Measurements from ENCODE around the gene SDK2. TPM values are rescaled to one million over a fixed set of nuclear protein-coding genes. Genes with fewer than 3 reads are reported as not detected.

Gene SDK2
- total RNA-seq, 3 donors from 2014 or later (not counting 1 experiment from before 2014, with no cell fraction given): 0.41 to 0.90 (median 0.49) TPM

GRCh38 chr17:73533781-73534180, 110.5 kb downstream of the SDK2 start:
- H3K36me3 Mint-ChIP-seq: no peaks in the 10 kb centered on the region
- H3K4me3 Mint-ChIP-seq: no peak overlapping the region
- Histone ChIP-seq H3K4me3 (ENCODE audit: low read length) (no peak overlapping the region), H3K36me3 (ENCODE audit: control insufficient read depth, insufficient read depth, low read length) (no peaks in the 10 kb centered on the region), H3K4me1 (ENCODE audit: control insufficient read depth, insufficient read depth, low read length) (no peaks in the 10 kb centered on the region), H3K27ac (ENCODE audit: low read length) (no peak overlapping the region), H3K9me3 (ENCODE audit: control insufficient read depth, insufficient read depth, low read length) (no peaks in the 10 kb centered on the region), H3K27me3 (ENCODE audit: control insufficient read depth, insufficient read depth, low read length) (no peaks in the 10 kb centered on the region)
- intact Hi-C loops (cut with micrococcal nuclease): no loop called here
- no peak overlapping the region for H3K27ac Mint-ChIP-seq
- TF ChIP-seq CTCF (IDR thresholded peaks at IDR 0.05): no peak
- peaks cover 0 to 5% of the 10 kb centered on the region in 2 donors for H3K27me3 Mint-ChIP-seq (ENCODE audit: low read depth in 2 of 2)
- DNase-seq: no peak
- ATAC-seq: no peak
- no peaks in the 10 kb centered on the region for H3K9me3 Mint-ChIP-seq
- WGBS (ENCODE audit: insufficient coverage): 93% methylated on average over 7 of the region's 7 CpGs
- no peaks in the 10 kb centered on the region for H3K4me1 Mint-ChIP-seq

- Mint-ChIP-seq H3K4me1 (no peaks in the 10 kb centered on the region), H3K27me3 (ENCODE audit: low read depth in 2 of 2) (peaks cover 0 to 7% of the 10 kb centered on the region in 2 donors), H3K27ac (no peak overlapping the region), H3K36me3 (no peaks in the 10 kb centered on the region), H3K9me3 (no peaks in the 10 kb centered on the region), H3K4me3 (no peak overlapping the region)
- Histone ChIP-seq H3K4me1 (ENCODE audit: control insufficient read depth, insufficient read depth, low read length) (no peaks in the 10 kb centered on the region), H3K36me3 (ENCODE audit: control insufficient read depth, insufficient read depth, low read length) (no peaks in the 10 kb centered on the region), H3K4me3 (ENCODE audit: low read length) (no peak overlapping the region), H3K9me3 (ENCODE audit: control insufficient read depth, insufficient read depth, low read length) (no peaks in the 10 kb centered on the region), H3K27ac (ENCODE audit: low read length) (no peak overlapping the region), H3K27me3 (ENCODE audit: control insufficient read depth, insufficient read depth, low read length) (no peaks in the 10 kb centered on the region)
- no peak for TF ChIP-seq CTCF (IDR thresholded peaks at IDR 0.05)
- ATAC-seq: no peak
- intact Hi-C loops (cut with micrococcal nuclease): no loop called here
- WGBS (ENCODE audit: insufficient coverage): 84% methylated on average over 13 of the region's 13 CpGs
- no peak for DNase-seq
These were observed 111.1 kb downstream of the SDK2 start for GRCh38 chr17:73533127-73533526.

GRCh38 chr17:73532421-73532901, 111.8 kb downstream of the SDK2 start:
- WGBS (ENCODE audit: insufficient coverage): 63% methylated on average over 9 of the region's 9 CpGs
- Mint-ChIP-seq H3K36me3 (no peaks in the 10 kb centered on the region), H3K4me1 (no peaks in the 10 kb centered on the region), H3K27ac (no peak overlapping the region), H3K9me3 (no peaks in the 10 kb centered on the region), H3K27me3 (ENCODE audit: low read depth in 2 of 2) (peaks cover 0 to 7% of the 10 kb centered on the region in 2 donors), H3K4me3 (no peak overlapping the region)
- DNase-seq (no peak), ATAC-seq (no peak)
- Histone ChIP-seq H3K9me3 (ENCODE audit: control insufficient read depth, insufficient read depth, low read length) (no peaks in the 10 kb centered on the region), H3K36me3 (ENCODE audit: control insufficient read depth, insufficient read depth, low read length) (no peaks in the 10 kb centered on the region), H3K4me3 (ENCODE audit: low read length) (no peak overlapping the region), H3K27me3 (ENCODE audit: control insufficient read depth, insufficient read depth, low read length) (no peaks in the 10 kb centered on the region), H3K4me1 (ENCODE audit: control insufficient read depth, insufficient read depth, low read length) (no peaks in the 10 kb centered on the region), H3K27ac (ENCODE audit: low read length) (no peak overlapping the region)
- no peak for TF ChIP-seq CTCF (IDR thresholded peaks at IDR 0.05)
- intact Hi-C loops (cut with micrococcal nuclease): no loop called here

GRCh38 chr17:73531158-73531557, 113.1 kb downstream of the SDK2 start:
- Mint-ChIP-seq H3K36me3 (no peaks in the 10 kb centered on the region), H3K9me3 (no peaks in the 10 kb centered on the region), H3K4me1 (no peaks in the 10 kb centered on the region), H3K27me3 (ENCODE audit: low read depth in 2 of 2) (peaks cover 0 to 7% of the 10 kb centered on the region in 2 donors), H3K27ac (no peak overlapping the region), H3K4me3 (no peak overlapping the region)
- WGBS (ENCODE audit: insufficient coverage): 96% methylated on average over 5 of the region's 5 CpGs
- no peak for TF ChIP-seq CTCF (IDR thresholded peaks at IDR 0.05)
- intact Hi-C loops (cut with micrococcal nuclease): no loop called here
- Histone ChIP-seq H3K27me3 (ENCODE audit: control insufficient read depth, insufficient read depth, low read length) (no peaks in the 10 kb centered on the region), H3K27ac (ENCODE audit: low read length) (no peak overlapping the region), H3K9me3 (ENCODE audit: control insufficient read depth, insufficient read depth, low read length) (no peaks in the 10 kb centered on the region), H3K4me3 (ENCODE audit: low read length) (no peak overlapping the region), H3K36me3 (ENCODE audit: control insufficient read depth, insufficient read depth, low read length) (no peaks in the 10 kb centered on the region), H3K4me1 (ENCODE audit: control insufficient read depth, insufficient read depth, low read length) (no peaks in the 10 kb centered on the region)
- no peak for DNase-seq
- no peak for ATAC-seq
